C4-2B (cell line): Measurements from ENCODE around the gene STRN3.

ENCODE experiments used
- ZFX ChIP-seq: fragments of 450-650 bp; IDR thresholded peaks from 2 replicates; pipeline ENCODE4 v1.6.1; 2017
- TF ChIP-seq, protein P1 (sequence below): fragments of 450-650 bp; conservative IDR thresholded peaks from 2 replicates; pipeline ENCODE4 v1.5.1; 2017; ENCODE audit warnings: mild to moderate bottlenecking

DNA sequence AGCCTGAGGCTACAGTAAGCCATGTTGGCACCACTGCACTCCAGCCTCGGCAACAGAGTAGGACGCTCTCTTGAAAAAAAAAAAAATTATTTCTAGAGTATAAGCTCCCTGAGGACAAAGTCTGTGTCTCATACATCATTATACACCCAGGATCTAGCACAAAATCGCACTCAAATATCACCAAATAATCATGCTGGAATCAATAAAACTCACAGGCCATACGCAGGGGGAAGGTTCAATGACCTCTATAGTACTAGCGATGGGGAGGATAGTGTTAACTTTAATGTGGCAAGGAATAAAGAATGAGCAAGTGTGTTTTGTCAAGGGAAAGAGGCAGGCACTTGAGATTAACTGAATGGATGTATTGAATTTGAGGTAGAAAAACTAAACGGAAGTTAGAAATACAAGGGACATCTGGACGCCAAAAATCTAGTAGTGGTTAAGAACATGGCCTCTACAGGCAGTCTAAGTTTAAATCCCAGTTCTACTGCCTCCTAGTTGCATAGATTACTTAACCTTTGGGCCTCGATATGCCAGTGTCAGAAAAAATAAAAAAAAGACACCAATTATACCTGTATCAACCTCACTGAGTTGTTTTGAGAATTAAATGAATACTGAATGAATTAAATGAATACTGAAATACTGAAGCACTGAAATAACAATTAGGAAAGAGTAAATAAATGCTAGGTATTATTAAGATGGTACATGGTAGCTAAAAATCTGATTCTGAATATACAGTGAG is 5.2 kb downstream of the STRN3 start:
- TF ChIP-seq, protein P1, sequence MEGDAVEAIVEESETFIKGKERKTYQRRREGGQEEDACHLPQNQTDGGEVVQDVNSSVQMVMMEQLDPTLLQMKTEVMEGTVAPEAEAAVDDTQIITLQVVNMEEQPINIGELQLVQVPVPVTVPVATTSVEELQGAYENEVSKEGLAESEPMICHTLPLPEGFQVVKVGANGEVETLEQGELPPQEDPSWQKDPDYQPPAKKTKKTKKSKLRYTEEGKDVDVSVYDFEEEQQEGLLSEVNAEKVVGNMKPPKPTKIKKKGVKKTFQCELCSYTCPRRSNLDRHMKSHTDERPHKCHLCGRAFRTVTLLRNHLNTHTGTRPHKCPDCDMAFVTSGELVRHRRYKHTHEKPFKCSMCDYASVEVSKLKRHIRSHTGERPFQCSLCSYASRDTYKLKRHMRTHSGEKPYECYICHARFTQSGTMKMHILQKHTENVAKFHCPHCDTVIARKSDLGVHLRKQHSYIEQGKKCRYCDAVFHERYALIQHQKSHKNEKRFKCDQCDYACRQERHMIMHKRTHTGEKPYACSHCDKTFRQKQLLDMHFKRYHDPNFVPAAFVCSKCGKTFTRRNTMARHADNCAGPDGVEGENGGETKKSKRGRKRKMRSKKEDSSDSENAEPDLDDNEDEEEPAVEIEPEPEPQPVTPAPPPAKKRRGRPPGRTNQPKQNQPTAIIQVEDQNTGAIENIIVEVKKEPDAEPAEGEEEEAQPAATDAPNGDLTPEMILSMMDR = no peak
- no peak for TF ChIP-seq ZFX
